NCI-H2227 (cell line): Measurements from ENCODE around the gene CCDC158.
"Not testable (repeated sequence)": the region's sequence is repeated elsewhere in the genome, so short reads cannot be mapped to it uniquely, and the experiment has no call there.

Experiments used
- DNase-seq: peaks from one replicate; lab custom pipeline; 2025; ENCODE audit not compliant: unreplicated experiment; lab: John Stamatoyannopoulos, UW

Gene CCDC158

GRCh38 chr4:76420762-76421581 is at the start of gene CCDC158:
CCDC158 (minus strand) TSS chr4:76421141; CDS start chr4:76403207, 17,934 bp downstream.
- DNase-seq, result peak; percentile 42

GRCh38 chr4:76470532-76470931 is 49.6 kb upstream of the CCDC158 start:
- no peak for DNase-seq

GRCh38 chr4:76470064-76470463 is 49.1 kb upstream of the CCDC158 start:
- no peak for DNase-seq

GRCh38 chr4:76463568-76463967 is 42.6 kb upstream of the CCDC158 start:
- no peak for DNase-seq

GRCh38 chr4:76459291-76459723 is 38.4 kb upstream of the CCDC158 start:
- DNase-seq, result peak; percentile 9

- DNase-seq, result peak; percentile 27
Measured at GRCh38 chr4:76458825-76459224, 37.9 kb upstream of the CCDC158 start.

GRCh38 chr4:76458297-76458696 is 37.4 kb upstream of the CCDC158 start:
- DNase-seq, result no peak

GRCh38 chr4:76457885-76458284 is 36.9 kb upstream of the CCDC158 start:
- DNase-seq, result no peak

- DNase-seq, result not testable (repeated sequence)
Measured at GRCh38 chr4:76454073-76454472, 33.1 kb upstream of the CCDC158 start.

- DNase-seq, result no peak
Measured at GRCh38 chr4:76453232-76453631, 32.3 kb upstream of the CCDC158 start.

GRCh38 chr4:76449833-76450232 is 28.9 kb upstream of the CCDC158 start:
- no peak for DNase-seq

- no peak for DNase-seq
Measured at GRCh38 chr4:76449362-76449767, 28.4 kb upstream of the CCDC158 start.

GRCh38 chr4:76448211-76448610 is 27.3 kb upstream of the CCDC158 start:
- DNase-seq, result no peak

- no peak for DNase-seq
Measured at GRCh38 chr4:76447393-76447851, 26.5 kb upstream of the CCDC158 start.

- DNase-seq, result no peak
Measured at GRCh38 chr4:76445911-76446310, 25.0 kb upstream of the CCDC158 start.

- no peak for DNase-seq
Measured at GRCh38 chr4:76443376-76443775, 22.4 kb upstream of the CCDC158 start.

GRCh38 chr4:76442807-76443206 is 21.9 kb upstream of the CCDC158 start:
- DNase-seq, result no peak

- no peak for DNase-seq
Measured at GRCh38 chr4:76441881-76442280, 20.9 kb upstream of the CCDC158 start.

- no peak for DNase-seq
Measured at GRCh38 chr4:76439491-76439890, 18.6 kb upstream of the CCDC158 start.

- DNase-seq, result no peak
Measured at GRCh38 chr4:76435528-76436319, 14.8 kb upstream of the CCDC158 start.

- DNase-seq, result no peak
Measured at GRCh38 chr4:76434901-76435527, 14.1 kb upstream of the CCDC158 start, which contains the start of gene SHROOM3. SHROOM3 (plus strand) TSS chr4:76435229; CDS start chr4:76436053, 824 bp downstream.
